ENCODE data around the gene LHFPL5. TPM values are rescaled to one million over a fixed set of nuclear protein-coding genes. Genes with fewer than 3 reads are reported as not detected.

LHFPL5 gene
- total and polyA plus RNA-seq, 2 experiments from 2014 or later, result not detected

DNA sequence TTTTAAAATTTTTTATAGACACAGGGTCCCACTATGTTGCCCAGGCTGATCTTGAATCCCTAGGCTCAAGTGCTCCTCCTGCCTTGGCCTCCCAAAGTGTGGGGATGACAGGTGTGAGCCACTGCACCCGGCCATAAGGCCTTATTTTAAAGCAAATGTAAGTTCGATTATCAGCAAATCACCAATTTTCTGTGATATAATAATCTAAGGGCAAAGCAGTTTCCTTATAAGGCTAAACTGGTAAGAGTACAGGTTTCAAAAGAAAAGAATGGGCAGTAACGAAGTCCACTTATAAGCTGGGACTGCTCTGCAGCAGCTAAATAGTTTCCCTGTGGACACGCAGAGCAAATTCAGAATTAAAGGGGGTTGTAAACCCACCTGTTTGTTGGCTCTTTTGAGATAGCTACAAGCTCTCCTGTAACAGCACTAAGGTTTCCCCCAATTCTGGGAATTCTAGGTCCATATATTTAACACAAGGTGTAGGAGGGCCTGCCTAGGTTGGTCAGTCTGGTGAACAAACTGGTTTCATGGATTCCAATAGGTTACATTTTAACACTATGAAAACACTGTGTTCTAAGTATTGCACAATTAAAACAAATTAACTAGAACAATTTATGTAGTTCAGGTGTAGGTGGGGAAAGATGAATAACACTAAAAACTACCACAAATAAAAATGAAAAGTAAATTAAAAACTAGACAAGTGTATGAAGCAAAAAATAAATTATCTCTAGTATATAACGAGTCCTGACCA, 26.3 kb downstream of the LHFPL5 start (continued):
- TF ChIP-seq EZH2 (IDR thresholded peaks at IDR 0.05; ENCODE audit: low read depth, unreplicated experiment) (no peak), JUNB (IDR thresholded peaks at IDR 0.05; ENCODE audit: unreplicated experiment) (no peak)

DNA sequence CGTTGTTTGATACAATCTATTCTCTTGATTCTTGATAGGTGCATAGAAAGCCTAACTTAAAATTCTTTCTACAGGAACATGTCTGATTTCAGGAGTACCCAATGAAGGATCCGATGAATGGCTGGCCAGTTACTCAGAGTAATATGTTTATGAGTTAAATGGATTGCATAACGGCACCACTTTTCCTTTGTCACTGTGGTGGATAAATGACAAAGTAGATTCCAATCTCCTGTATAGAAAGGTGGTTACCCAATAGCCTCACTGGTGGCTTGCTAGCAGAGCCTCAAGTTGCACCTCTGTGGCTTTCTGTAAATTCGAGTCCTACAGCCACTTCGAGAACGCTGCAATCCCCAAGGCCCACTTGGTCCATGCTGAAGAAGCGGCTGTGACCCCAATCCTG, 28.4 kb downstream of the LHFPL5 start:
- Mint-ChIP-seq H3K36me3 (ENCODE audit: low read depth) (peaks cover 45% of the 10 kb centered on the region), H3K27ac (no peak overlapping the region), H3K4me1 (no peaks in the 10 kb centered on the region), H3K27me3 (ENCODE audit: insufficient read depth, low read depth, poor library complexity) (peaks cover 3% of the 10 kb centered on the region), H3K9me3 (no peaks in the 10 kb centered on the region), H3K4me3 (no peak overlapping the region)
- peak overlapping the region; percentile 69; the same call in 1 of the 2 replicates for H3K27ac ChIP-seq (ENCODE audit: low read depth)
- H3K36me3 ChIP-seq (ENCODE audit: insufficient read depth), result peaks cover 27% of the 10 kb centered on the region
- H3K27me3 ChIP-seq (ENCODE audit: insufficient read depth), result no peaks in the 10 kb centered on the region
- DNase-seq (ENCODE audit: low spot score) (no peak), ATAC-seq (no peak)
- no peaks in the 10 kb centered on the region for H3K79me2 ChIP-seq (replicated peaks; ENCODE audit: insufficient read depth)
- H3F3A ChIP-seq (replicated peaks; ENCODE audit: low read depth), result peaks cover 6% of the 10 kb centered on the region; the same call in 1 of the 2 replicates
- no peaks in the 10 kb centered on the region for H4K20me1 ChIP-seq (replicated peaks; ENCODE audit: insufficient read depth)
- H2AFZ ChIP-seq, result no peak overlapping the region
- no peaks in the 10 kb centered on the region for H3K4me1 ChIP-seq (ENCODE audit: insufficient read depth)
- no peak overlapping the region for H3K4me2 ChIP-seq
- H3K9me2 ChIP-seq (ENCODE audit: insufficient read depth), result no peaks in the 10 kb centered on the region
- no peak overlapping the region for H3K4me3 ChIP-seq
- TF ChIP-seq ZNF114 (CRISPR knock-in tag; IDR thresholded peaks at IDR 0.05), result no peak
- TF ChIP-seq, protein P1, sequence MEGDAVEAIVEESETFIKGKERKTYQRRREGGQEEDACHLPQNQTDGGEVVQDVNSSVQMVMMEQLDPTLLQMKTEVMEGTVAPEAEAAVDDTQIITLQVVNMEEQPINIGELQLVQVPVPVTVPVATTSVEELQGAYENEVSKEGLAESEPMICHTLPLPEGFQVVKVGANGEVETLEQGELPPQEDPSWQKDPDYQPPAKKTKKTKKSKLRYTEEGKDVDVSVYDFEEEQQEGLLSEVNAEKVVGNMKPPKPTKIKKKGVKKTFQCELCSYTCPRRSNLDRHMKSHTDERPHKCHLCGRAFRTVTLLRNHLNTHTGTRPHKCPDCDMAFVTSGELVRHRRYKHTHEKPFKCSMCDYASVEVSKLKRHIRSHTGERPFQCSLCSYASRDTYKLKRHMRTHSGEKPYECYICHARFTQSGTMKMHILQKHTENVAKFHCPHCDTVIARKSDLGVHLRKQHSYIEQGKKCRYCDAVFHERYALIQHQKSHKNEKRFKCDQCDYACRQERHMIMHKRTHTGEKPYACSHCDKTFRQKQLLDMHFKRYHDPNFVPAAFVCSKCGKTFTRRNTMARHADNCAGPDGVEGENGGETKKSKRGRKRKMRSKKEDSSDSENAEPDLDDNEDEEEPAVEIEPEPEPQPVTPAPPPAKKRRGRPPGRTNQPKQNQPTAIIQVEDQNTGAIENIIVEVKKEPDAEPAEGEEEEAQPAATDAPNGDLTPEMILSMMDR (conservative IDR thresholded peaks at IDR 0.05; ENCODE audit: low read depth in 2 of 2), result no peak
- no peak for TF ChIP-seq JUNB (IDR thresholded peaks at IDR 0.05; ENCODE audit: unreplicated experiment)
- no peak for TF ChIP-seq STAT1 (IDR thresholded peaks at IDR 0.05; ENCODE audit: unreplicated experiment)
- no peak for TF ChIP-seq ZNF331 (CRISPR knock-in tag; IDR thresholded peaks at IDR 0.05; ENCODE audit: low read depth)
- TF ChIP-seq EZH2 (IDR thresholded peaks at IDR 0.05; ENCODE audit: low read depth, unreplicated experiment), result no peak
- no peak for TF ChIP-seq CREB1 (CRISPR knock-in tag; IDR thresholded peaks at IDR 0.05; ENCODE audit: low read depth)
- no peak for TF ChIP-seq EZH2phosphoT487 (IDR thresholded peaks at IDR 0.05; ENCODE audit: unreplicated experiment)
- TF ChIP-seq, protein P2, sequence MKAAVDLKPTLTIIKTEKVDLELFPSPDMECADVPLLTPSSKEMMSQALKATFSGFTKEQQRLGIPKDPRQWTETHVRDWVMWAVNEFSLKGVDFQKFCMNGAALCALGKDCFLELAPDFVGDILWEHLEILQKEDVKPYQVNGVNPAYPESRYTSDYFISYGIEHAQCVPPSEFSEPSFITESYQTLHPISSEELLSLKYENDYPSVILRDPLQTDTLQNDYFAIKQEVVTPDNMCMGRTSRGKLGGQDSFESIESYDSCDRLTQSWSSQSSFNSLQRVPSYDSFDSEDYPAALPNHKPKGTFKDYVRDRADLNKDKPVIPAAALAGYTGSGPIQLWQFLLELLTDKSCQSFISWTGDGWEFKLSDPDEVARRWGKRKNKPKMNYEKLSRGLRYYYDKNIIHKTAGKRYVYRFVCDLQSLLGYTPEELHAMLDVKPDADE (IDR thresholded peaks at IDR 0.05), result no peak
- TF ChIP-seq POLR2AphosphoS5 (IDR thresholded peaks at IDR 0.05; ENCODE audit: low read depth), result no peak
- TF ChIP-seq, protein P3, sequence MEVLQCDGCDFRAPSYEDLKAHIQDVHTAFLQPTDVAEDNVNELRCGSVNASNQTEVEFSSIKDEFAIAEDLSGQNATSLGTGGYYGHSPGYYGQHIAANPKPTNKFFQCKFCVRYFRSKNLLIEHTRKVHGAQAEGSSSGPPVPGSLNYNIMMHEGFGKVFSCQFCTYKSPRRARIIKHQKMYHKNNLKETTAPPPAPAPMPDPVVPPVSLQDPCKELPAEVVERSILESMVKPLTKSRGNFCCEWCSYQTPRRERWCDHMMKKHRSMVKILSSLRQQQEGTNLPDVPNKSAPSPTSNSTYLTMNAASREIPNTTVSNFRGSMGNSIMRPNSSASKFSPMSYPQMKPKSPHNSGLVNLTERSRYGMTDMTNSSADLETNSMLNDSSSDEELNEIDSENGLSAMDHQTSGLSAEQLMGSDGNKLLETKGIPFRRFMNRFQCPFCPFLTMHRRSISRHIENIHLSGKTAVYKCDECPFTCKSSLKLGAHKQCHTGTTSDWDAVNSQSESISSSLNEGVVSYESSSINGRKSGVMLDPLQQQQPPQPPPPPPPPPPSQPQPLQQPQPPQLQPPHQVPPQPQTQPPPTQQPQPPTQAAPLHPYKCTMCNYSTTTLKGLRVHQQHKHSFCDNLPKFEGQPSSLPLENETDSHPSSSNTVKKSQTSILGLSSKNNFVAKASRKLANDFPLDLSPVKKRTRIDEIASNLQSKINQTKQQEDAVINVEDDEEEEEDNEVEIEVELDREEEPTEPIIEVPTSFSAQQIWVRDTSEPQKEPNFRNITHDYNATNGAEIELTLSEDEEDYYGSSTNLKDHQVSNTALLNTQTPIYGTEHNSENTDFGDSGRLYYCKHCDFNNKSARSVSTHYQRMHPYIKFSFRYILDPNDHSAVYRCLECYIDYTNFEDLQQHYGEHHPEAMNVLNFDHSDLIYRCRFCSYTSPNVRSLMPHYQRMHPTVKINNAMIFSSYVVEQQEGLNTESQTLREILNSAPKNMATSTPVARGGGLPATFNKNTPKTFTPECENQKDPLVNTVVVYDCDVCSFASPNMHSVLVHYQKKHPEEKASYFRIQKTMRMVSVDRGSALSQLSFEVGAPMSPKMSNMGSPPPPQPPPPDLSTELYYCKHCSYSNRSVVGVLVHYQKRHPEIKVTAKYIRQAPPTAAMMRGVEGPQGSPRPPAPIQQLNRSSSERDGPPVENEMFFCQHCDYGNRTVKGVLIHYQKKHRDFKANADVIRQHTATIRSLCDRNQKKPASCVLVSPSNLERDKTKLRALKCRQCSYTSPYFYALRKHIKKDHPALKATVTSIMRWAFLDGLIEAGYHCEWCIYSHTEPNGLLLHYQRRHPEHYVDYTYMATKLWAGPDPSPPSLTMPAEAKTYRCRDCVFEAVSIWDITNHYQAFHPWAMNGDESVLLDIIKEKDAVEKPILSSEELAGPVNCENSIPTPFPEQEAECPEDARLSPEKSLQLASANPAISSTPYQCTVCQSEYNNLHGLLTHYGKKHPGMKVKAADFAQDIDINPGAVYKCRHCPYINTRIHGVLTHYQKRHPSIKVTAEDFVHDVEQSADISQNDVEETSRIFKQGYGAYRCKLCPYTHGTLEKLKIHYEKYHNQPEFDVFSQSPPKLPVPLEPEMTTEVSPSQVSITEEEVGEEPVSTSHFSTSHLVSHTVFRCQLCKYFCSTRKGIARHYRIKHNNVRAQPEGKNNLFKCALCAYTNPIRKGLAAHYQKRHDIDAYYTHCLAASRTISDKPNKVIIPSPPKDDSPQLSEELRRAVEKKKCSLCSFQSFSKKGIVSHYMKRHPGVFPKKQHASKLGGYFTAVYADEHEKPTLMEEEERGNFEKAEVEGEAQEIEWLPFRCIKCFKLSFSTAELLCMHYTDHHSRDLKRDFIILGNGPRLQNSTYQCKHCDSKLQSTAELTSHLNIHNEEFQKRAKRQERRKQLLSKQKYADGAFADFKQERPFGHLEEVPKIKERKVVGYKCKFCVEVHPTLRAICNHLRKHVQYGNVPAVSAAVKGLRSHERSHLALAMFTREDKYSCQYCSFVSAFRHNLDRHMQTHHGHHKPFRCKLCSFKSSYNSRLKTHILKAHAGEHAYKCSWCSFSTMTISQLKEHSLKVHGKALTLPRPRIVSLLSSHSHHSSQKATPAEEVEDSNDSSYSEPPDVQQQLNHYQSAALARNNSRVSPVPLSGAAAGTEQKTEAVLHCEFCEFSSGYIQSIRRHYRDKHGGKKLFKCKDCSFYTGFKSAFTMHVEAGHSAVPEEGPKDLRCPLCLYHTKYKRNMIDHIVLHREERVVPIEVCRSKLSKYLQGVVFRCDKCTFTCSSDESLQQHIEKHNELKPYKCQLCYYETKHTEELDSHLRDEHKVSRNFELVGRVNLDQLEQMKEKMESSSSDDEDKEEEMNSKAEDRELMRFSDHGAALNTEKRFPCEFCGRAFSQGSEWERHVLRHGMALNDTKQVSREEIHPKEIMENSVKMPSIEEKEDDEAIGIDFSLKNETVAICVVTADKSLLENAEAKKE (CRISPR knock-in tag; IDR thresholded peaks at IDR 0.05), result no peak
- TF ChIP-seq, protein P4, sequence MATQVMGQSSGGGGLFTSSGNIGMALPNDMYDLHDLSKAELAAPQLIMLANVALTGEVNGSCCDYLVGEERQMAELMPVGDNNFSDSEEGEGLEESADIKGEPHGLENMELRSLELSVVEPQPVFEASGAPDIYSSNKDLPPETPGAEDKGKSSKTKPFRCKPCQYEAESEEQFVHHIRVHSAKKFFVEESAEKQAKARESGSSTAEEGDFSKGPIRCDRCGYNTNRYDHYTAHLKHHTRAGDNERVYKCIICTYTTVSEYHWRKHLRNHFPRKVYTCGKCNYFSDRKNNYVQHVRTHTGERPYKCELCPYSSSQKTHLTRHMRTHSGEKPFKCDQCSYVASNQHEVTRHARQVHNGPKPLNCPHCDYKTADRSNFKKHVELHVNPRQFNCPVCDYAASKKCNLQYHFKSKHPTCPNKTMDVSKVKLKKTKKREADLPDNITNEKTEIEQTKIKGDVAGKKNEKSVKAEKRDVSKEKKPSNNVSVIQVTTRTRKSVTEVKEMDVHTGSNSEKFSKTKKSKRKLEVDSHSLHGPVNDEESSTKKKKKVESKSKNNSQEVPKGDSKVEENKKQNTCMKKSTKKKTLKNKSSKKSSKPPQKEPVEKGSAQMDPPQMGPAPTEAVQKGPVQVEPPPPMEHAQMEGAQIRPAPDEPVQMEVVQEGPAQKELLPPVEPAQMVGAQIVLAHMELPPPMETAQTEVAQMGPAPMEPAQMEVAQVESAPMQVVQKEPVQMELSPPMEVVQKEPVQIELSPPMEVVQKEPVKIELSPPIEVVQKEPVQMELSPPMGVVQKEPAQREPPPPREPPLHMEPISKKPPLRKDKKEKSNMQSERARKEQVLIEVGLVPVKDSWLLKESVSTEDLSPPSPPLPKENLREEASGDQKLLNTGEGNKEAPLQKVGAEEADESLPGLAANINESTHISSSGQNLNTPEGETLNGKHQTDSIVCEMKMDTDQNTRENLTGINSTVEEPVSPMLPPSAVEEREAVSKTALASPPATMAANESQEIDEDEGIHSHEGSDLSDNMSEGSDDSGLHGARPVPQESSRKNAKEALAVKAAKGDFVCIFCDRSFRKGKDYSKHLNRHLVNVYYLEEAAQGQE (IDR thresholded peaks at IDR 0.05; ENCODE audit: unreplicated experiment), result no peak
